Measurements from ENCODE around the gene SPAG8.

The SPAG8 gene

DNA sequence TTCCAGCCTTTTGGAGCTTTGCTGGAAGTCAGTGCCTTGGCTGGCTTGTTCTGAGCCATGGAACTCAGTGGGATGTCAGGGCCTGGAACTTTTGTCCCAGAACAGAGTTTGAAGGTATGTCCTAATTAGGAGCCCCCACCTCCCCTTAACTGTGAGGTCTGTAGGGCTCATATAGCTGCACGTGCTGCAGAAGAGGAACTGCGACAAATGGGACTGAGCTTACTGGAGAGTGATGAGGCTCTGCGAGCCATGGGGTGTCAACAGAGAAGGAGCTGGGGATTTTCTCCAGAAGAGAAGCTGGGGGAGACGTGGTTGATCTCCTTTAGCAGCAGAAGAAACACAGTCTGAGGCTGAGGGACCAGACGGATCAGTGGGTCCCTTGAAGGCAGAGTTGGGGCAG is 27.9 kb upstream of the SPAG8 start:
- DNase-seq: no peak

DNA sequence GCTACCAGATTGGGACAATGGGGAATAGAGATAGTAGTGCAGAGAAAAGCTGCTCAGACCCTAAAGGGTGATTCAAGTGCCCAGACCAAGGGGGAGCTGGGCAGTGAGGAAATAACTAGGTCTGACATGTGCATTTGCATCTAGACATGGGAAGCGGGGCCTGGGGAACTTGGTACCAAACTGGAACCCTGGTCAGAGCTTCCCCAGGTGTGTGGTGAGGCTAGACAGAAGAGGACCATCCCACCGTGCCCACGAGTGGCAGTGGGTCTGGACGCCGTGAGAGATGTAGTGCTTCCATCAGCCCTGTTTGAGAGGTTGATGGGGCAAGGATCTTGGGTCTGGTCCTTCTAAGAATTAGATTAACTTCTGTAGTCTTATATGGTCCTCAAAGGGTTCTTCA is 24.5 kb upstream of the SPAG8 start:
- DNase-seq: no peak

GRCh38 chr9:35835766-35836165 is 23.7 kb upstream of the SPAG8 start:
- DNase-seq: no peak

GRCh38 chr9:35835216-35835632 is 23.2 kb upstream of the SPAG8 start:
- DNase-seq: no peak

DNA sequence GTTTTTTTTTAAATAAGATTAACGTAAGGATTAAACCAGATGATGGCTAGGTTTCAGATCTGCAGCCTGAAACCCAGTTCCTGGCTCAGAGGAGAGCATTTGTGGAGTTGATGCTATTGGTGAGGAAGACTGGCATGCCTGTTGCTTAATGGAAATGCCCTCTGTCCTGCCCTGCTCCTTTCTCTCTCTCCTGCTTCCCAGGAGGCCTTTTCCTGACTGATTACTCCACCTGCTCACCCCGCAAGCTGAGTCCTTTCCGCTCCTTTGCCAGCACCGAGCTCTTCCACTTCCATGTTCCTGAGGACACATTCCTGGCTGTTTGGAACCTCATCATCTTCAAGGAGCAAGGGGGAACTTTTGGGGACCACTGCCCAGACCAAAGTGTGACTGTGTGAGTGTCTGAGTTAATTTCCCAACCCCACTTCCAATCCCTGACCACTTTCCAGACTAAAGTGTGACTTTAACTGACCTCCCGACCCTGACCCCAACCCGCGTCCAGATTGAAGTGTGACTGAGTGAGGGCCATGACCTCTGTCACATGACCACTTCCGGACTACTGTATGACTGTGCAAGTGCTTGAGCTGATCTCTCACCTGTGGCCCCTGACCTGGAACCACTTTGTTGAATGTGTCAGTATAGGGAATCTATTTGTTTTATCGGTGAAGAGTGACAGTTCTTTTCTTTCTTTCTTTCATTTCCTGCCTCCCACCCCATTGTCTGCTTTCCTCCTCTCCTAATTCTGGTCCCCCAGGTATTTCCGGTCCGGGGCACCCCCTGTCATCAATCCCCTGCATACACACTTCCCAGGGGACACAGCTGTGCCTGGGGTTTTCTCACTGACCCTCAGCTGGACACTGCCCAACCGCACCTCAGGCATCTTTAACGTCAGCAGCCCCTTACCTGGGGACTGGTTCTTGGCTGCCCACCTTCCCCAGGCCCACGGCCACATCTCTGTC is 22.5 kb upstream of the SPAG8 start:
- no peak for DNase-seq

- DNase-seq: no peak
Observed at GRCh38 chr9:35832814-35833213, 20.8 kb upstream of the SPAG8 start.

GRCh38 chr9:35831040-35831439 is 19.0 kb upstream of the SPAG8 start:
- DNase-seq: no peak

GRCh38 chr9:35829764-35830096 is 17.7 kb upstream of the SPAG8 start:
- DNase-seq: no peak

DNA sequence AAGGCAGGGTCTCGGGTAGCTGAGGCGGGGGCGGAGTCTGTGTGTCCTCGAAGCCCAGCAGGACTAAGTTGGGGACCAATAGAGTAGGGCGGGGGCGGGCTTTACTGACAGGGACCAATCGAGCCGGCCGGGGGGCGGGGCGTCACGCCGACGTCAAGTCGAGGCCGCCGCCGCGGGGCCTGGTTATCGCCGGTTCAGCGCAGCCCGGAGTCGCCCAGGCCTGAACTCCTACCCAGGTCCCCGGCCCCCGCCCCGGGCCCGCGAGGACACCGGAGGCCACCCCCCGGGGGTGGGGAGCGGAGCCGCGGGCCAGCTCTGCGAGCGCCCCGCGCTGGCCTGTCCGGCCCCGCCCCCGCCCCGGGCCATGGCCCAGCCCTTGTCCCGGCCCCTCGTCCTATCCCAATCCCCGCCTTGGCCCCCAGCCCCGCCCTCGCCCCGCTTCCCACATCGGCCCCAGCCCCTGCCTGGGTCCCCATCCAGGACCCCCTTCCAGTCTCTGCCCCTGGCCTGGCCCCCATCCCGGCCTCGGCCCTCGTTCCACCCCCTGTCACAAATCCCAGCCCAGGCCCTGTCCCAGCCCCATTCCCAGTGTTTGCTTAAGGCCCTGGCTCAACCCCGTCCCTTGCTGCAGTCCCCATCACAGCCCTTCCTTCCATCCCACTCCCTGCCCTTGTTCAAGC is 17.2 kb upstream of the SPAG8 start, which contains the start of gene TMEM8B:
Gene TMEM8B (plus strand): TSS at position 145 of the 680 bp plus-strand sequence. CDS start 220 bp downstream, at position 365.
- DNase-seq: peak; percentile 94

DNA sequence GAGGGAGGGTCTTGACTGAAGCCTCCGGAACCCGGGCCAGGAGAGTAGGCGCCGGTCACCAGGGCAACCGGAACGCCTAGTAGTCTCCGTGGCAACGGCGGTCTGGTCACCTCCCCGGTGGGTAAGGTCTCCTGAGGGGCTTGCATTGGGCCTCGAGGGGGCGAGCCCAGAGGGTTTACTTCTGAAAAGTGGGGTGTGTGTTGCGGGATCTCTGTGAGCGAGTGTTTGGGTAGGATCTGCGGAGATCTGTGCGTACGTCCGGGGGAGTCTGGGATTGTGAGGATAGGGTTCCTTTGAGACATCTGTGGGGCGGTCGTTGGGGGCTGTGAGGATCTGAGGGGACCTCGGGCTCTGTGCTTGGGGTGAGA is 16.6 kb upstream of the SPAG8 start, which contains the start of gene FAM221B:
Gene FAM221B (minus strand): TSS at position 17 of the 368 bp plus-strand sequence. CDS start 2,571 bp downstream, outside the sequence.
- no peak for DNase-seq

DNA sequence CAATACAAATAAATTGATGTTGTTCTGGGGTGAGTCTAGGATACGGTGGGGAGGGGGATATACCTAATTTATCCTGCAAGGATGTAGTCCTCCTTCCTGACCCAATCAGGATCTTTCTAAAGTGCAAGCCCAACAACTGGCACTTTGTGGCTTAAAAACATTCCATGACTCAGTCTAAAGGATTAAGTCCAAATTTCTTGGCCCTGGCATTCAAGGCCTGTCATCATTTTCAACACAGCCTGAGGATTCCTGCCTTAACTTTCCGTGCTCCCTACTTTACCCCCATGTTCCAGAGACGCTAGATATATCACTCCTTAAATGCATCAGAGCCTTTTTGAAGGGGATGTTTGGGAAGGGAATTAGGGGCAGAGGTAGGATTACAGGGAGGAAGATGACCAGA is 15.4 kb upstream of the SPAG8 start:
- DNase-seq: no peak

DNA sequence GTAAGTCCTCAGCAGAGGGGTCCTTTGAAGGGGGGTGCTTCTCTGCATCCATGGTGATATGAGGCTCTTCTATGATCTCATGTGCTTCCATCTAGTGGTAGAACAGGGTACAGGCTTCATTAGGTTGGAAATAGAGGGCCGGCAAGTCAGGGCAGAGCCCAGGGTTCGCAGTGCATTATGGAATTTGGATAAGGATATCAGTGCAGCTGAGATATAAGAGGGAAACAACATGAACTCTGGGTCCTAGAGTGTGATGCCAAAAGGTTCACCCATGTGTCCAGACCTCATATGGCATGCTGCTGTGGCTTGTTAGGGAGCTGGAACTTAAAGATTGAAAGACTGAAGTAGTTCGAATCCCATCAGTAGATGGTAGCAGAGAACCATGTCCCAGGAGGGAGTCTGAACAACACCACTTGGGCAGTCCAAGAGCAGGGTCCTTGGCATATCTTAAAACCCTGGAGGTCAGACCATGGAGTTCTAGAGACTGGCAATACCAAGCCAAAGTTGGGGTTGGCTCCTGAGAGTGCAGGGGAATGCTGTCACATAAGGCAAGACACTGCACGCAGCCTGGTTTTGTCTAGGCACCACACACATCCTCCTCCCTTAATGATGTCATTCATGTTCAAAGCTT is 14.1 kb upstream of the SPAG8 start:
- DNase-seq: peak; percentile 72

- no peak for DNase-seq
Observed at GRCh38 chr9:35822926-35823325, 10.9 kb upstream of the SPAG8 start.

DNA sequence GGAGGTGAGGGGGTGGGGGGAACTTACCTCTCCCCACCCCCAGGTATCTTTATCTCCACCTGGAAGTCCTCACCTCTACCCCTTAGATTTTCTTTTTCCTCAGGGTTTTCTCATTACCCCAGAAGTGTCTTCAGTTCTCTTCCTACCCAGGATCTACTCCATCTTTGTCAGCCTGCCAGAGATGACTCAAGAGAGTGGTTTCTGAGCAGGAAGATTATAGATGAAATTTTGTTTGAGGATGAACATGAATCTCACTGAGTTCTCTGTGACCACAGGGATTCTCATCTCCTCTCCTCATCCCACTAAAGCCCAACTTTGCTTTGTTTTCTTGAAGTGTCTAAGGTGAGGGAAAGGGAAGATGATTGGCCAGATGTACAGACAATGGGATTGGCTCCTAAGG is 8.0 kb upstream of the SPAG8 start:
- no peak for DNase-seq

DNA sequence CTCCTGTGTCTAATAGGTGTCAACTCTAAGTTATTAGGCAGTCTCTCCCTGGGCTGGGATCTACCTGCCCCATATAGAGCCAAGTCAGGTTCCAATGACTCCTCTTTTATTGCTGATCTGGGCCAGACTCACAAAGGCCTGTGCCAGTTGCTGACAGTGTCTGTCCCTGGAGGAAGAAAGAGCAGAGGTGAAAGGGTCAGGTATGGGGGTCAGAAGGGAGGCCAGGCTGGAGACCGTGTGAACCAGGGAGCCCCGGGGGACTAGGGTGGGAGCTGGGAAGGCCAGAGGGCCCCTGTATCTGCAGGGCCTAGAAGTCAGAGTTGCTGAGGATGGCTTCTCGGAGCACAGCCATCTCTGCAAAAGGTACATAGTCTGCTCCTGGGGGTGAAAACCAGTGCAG is 6.3 kb upstream of the SPAG8 start:
- DNase-seq: no peak

DNA sequence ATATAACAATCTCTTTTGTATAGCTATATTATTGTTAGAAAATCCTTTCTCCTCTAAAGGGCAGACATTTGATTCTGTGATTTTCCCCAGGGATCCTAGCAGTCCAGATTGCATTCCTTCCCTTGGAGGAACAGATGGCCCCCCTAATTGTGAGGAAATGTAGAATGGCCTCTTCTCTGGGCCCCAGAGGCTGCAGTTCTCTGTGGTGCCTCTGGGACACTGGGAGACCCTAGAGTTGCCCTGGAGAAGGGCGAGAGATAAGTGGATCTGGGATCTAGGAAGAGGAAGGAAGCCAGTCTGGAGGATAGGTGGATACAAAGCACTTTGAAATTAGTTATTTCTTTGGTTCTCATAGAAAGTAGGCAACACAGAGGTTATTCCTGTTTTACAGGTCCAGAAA is 4.6 kb upstream of the SPAG8 start:
- no peak for DNase-seq

DNA sequence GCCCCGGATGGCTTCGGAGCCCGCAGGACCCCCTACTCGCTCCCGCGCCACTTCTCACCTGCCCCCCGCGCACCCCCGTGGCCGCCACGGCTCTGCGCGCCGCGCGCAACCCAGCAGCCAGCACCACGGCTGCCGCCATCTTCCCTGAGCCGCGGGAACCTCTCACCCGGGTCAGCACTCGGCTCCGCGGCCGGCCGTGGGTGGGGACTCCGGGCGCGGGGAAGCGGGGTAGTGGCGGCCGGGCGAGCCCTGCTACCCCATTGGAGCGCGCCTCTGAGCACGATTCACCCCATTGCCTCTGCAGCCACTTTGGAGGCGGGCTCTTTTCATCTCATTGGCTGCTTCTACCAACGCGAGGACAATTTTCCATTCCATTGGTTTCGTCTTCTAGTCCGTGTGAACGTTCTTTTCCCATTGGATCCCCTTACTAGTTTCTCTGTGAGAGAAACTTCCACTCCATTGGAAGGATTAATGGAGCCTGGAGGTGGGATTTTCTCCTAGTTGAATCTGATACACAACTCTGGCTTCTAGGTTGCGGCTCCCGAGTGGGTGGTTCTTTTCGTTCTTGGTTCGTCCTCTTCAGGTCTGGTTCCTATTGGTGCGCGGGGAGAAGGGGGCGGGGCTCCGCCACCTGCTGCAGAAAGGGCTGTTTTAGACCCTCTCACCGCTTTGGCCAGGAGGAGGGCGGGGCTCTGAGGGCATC is 2.9 kb upstream of the SPAG8 start, which contains the start of gene HINT2:
Gene HINT2 (minus strand): TSS at position 202 of the 703 bp plus-strand sequence. CDS start 63 bp downstream, at position 139.
- DNase-seq: peak; percentile 98

- peak; percentile 58 for DNase-seq
Observed at GRCh38 chr9:35814106-35814840, 2.2 kb upstream of the SPAG8 start.

DNA sequence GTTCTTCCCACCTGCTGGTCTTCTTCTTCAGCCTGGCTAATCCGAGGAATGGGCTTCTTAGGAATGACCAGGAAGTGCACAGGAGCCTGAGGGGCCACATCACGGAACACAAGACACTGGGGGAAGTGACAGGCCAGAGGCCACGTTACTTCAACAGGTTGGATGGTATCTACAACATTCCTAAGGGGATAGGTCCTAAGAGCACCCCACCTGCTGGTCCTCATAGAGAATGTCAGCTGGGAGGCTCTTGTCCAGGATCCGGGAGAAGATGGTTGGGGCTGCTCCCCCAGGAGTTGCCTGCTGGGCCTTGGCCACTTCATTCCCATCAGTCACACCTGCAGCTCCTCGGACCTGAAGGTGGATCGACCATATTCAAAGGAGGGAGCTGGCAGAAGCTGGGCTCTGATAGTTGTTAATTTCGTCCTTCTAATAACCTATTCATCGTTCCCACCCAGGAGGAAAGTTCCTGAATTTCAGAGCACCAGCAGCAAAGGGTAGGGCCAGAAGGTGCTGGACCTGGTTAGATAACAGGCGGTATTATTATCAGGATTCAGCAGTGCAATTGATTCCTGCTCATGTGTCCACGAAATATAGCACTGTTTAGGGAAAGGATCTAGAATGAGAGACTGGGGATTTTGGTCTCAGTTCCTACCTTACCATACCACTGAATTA is 1.5 kb upstream of the SPAG8 start:
- no peak for DNase-seq

- no peak for DNase-seq
Observed at GRCh38 chr9:35811381-35812024, 559 bp downstream of the SPAG8 start.

GRCh38 chr9:35810122-35810521 is 1.9 kb downstream of the SPAG8 start:
- no peak for DNase-seq
